GM12878 (cell line): Measurements from ENCODE around the gene RECQL5.

Experiments used
- GABPA ChIP-seq: IDR thresholded peaks from 2 replicates; pipeline ENCODE4 v1.6.1; 2014; ENCODE audit warnings: antibody characterized with exemption, low read depth, mild to moderate bottlenecking, inconsistent platforms
- GATAD2B ChIP-seq: fragments of 450-650 bp; conservative IDR thresholded peaks from 2 replicates; pipeline ENCODE4 v1.6.1; 2017; ENCODE audit warnings: low read depth, mild to moderate bottlenecking, moderate library complexity
- NR2C2 ChIP-seq: IDR thresholded peaks from 2 replicates; pipeline ENCODE4 v1.6.1; 2011; ENCODE audit warnings: borderline replicate concordance, low read depth; ENCODE audit not compliant: control insufficient read depth, insufficient read length
- POLR2A ChIP-seq: IDR thresholded peaks from 2 replicates; pipeline ENCODE4 v1.6.1; 2011; ENCODE audit warnings: low read depth, mild to moderate bottlenecking, low read length
- POLR2AphosphoS2 ChIP-seq: IDR thresholded peaks from 2 replicates; pipeline ENCODE4 v1.6.1; 2011; ENCODE audit warnings: low read depth, mild to moderate bottlenecking, low read length, improper control_type of control experiment, moderate library complexity
- POLR2AphosphoS5 ChIP-seq: IDR thresholded peaks from 2 replicates; pipeline ENCODE4 v1.6.1; 2011; ENCODE audit warnings: mild to moderate bottlenecking, low read length, inconsistent platforms
- RB1 ChIP-seq: fragments of 450-650 bp; formaldehyde crosslinking; IDR thresholded peaks from 2 replicates; pipeline ENCODE4 v1.6.1; 2017; ENCODE audit warnings: mild to moderate bottlenecking, borderline replicate concordance
- STAT1 ChIP-seq: fragments of 450-650 bp; conservative IDR thresholded peaks from 2 replicates; pipeline ENCODE4 v1.6.1; 2014; ENCODE audit warnings: antibody characterized with exemption, mild to moderate bottlenecking
- TF ChIP-seq, protein P1 (sequence below), 3 experiments: IDR thresholded peaks in 2 of 3; conservative IDR thresholded peaks in 1 of 3; 2 replicates each; pipeline ENCODE4 v1.5.1; 2011; ENCODE audit warnings: low read depth in 3 of 3, low read length in 3 of 3, mild to moderate bottlenecking in 3 of 3, control low read depth in 2 of 3, moderate library complexity in 2 of 3, inconsistent platforms in 1 of 3, mixed read lengths in 1 of 3; ENCODE audit not compliant: control insufficient read depth in 2 of 3, insufficient read depth in 1 of 3; ENCODE audit errors: extremely low read depth in 1 of 3

DNA sequence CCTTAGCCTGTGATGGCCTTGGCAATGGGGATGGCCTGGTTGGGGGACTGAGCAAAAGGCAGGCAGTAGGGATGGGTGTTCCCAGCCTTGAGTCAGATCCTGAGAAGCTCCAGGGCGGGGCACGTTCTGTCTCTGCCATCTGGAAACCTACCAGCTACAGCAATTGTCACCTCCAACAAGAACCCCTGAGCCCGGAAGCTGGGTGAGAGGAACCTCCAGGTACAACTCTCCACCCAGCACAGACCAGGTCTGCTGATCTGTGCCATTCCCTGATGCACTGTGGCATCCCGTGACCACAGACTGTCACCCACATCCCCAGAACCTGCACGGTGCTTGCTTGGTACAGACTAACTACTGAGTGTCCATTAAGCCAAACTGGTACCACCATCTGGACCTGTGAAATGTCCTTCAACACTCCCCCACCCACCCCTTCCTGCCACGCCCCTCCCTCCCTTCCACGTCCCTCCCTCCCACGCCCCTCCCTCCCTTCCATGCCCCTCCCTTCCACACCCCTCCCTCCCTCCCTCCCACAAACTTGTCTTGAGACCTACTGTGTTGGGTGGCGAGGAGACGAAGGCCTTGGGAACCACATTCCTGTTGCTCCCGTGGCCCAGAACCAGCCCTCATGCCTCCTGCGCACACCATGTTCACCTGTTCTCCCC is 62.8 kb downstream of the RECQL5 start:
- TF ChIP-seq POLR2AphosphoS2 = no peak
- TF ChIP-seq NR2C2 = no peak
- TF ChIP-seq POLR2A = no peak
- TF ChIP-seq GABPA = no peak
- TF ChIP-seq, protein P1, sequence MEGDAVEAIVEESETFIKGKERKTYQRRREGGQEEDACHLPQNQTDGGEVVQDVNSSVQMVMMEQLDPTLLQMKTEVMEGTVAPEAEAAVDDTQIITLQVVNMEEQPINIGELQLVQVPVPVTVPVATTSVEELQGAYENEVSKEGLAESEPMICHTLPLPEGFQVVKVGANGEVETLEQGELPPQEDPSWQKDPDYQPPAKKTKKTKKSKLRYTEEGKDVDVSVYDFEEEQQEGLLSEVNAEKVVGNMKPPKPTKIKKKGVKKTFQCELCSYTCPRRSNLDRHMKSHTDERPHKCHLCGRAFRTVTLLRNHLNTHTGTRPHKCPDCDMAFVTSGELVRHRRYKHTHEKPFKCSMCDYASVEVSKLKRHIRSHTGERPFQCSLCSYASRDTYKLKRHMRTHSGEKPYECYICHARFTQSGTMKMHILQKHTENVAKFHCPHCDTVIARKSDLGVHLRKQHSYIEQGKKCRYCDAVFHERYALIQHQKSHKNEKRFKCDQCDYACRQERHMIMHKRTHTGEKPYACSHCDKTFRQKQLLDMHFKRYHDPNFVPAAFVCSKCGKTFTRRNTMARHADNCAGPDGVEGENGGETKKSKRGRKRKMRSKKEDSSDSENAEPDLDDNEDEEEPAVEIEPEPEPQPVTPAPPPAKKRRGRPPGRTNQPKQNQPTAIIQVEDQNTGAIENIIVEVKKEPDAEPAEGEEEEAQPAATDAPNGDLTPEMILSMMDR (IDR thresholded peaks at IDR 0.05 in 2 of 3, conservative IDR thresholded peaks at IDR 0.05 in 1 of 3; ENCODE audit: control insufficient read depth in 2 of 3, extremely low read depth in 1 of 3, insufficient read depth in 1 of 3, low read depth in 3 of 3, low read length in 3 of 3) = no peak
- no peak for TF ChIP-seq STAT1
- no peak for TF ChIP-seq POLR2AphosphoS5
- TF ChIP-seq GATAD2B = no peak
- TF ChIP-seq RB1 = no peak
